ENCODE data around the gene FZD1.

The FZD1 gene

GRCh38 chr7:91264046-91264923 is at the start of gene FZD1:
TSS of gene FZD1 (plus strand) at chr7:91264433. CDS start at chr7:91264881, 448 bp downstream.
- DNase-seq, result peak; percentile 100

GRCh38 chr7:91226411-91226810 is 37.8 kb upstream of the FZD1 start:
- DNase-seq, result no peak

GRCh38 chr7:91228327-91228726 is 35.9 kb upstream of the FZD1 start:
- no peak for DNase-seq

- no peak for DNase-seq
Measured at GRCh38 chr7:91228927-91229558, 35.2 kb upstream of the FZD1 start.

- DNase-seq, result no peak
Measured at GRCh38 chr7:91230100-91230499, 34.1 kb upstream of the FZD1 start.

- DNase-seq, result no peak
Measured at GRCh38 chr7:91230503-91230902, 33.7 kb upstream of the FZD1 start.

- no peak for DNase-seq
Measured at GRCh38 chr7:91233212-91233611, 31.0 kb upstream of the FZD1 start.

GRCh38 chr7:91235211-91235832 is 28.9 kb upstream of the FZD1 start:
- DNase-seq, result no peak

GRCh38 chr7:91239171-91239604 is 25.0 kb upstream of the FZD1 start:
- DNase-seq, result no peak

GRCh38 chr7:91239772-91240171 is 24.5 kb upstream of the FZD1 start:
- peak; percentile 35 for DNase-seq

GRCh38 chr7:91240376-91240941 is 23.8 kb upstream of the FZD1 start:
- no peak for DNase-seq

GRCh38 chr7:91242097-91242844 is 22.0 kb upstream of the FZD1 start:
- DNase-seq, result no peak

GRCh38 chr7:91243591-91244301 is 20.5 kb upstream of the FZD1 start:
- DNase-seq, result peak; percentile 72

- DNase-seq, result peak; percentile 11
Measured at GRCh38 chr7:91247500-91247899, 16.7 kb upstream of the FZD1 start.

GRCh38 chr7:91248996-91249395 is 15.2 kb upstream of the FZD1 start:
- no peak for DNase-seq

GRCh38 chr7:91249506-91250233 is 14.6 kb upstream of the FZD1 start:
- no peak for DNase-seq

- no peak for DNase-seq
Measured at GRCh38 chr7:91250706-91251105, 13.5 kb upstream of the FZD1 start.

GRCh38 chr7:91251877-91252276 is 12.4 kb upstream of the FZD1 start:
- no peak for DNase-seq

GRCh38 chr7:91263384-91264045 is 718 bp upstream of the FZD1 start:
- DNase-seq, result peak; percentile 70

GRCh38 chr7:91264924-91265681 is 870 bp downstream of the FZD1 start:
- peak; percentile 90 for DNase-seq

Measured in DMS53 (cell line).